ENCODE data around the gene ITM2A.

GRCh38 chrX:79365591-79365990 is 1.5 kb downstream of the ITM2A start:
- TF ChIP-seq REST (IDR thresholded peaks at IDR 0.05; ENCODE audit: insufficient read depth in 1 of 2, low read depth in 2 of 2, low read length in 2 of 2) = no peak
- no peak for TF ChIP-seq POLR2AphosphoS5 (IDR thresholded peaks at IDR 0.05; ENCODE audit: low read depth, low read length)
- TF ChIP-seq FOXP2 (optimal IDR thresholded peaks at IDR 0.05; ENCODE audit: borderline replicate concordance, extremely low read depth, extremely low read length, insufficient read depth) = no peak
- no peak for TF ChIP-seq SIN3A (IDR thresholded peaks at IDR 0.05; ENCODE audit: borderline replicate concordance, insufficient read depth, low read length)

Data from PFSK-1 (cell line).